Endodermal cell (in vitro differentiated cells): Measurements from ENCODE around the gene IQGAP1. TPM values are rescaled to one million over a fixed set of nuclear protein-coding genes. Genes with fewer than 3 reads are reported as not detected.
"Not testable (repeated sequence)": the region's sequence is repeated elsewhere in the genome, so short reads cannot be mapped to it uniquely, and the experiment has no call there.

ENCODE experiments used
- DNase-seq: peaks from one replicate; pipeline ENCODE4 v3.0.0-alpha.2; 2017
- H3K27ac ChIP-seq: 2 replicates; pipeline ENCODE4 v1.5.1; 2013; ENCODE audit warnings: mild to moderate bottlenecking, low read depth, low read length, moderate library complexity
- H3K27me3 ChIP-seq: 2 replicates; pipeline ENCODE4 v1.6.1; 2013; ENCODE audit warnings: mild to moderate bottlenecking, low read length, moderate library complexity; ENCODE audit not compliant: insufficient read depth, control insufficient read depth, poor library complexity, severe bottlenecking
- H3K36me3 ChIP-seq: 2 replicates; pipeline ENCODE4 v1.7.0; 2013; ENCODE audit warnings: mild to moderate bottlenecking, low read length, moderate library complexity; ENCODE audit not compliant: control insufficient read depth, insufficient read depth
- H3K4me1 ChIP-seq: one replicate; pipeline ENCODE4 v1.7.0; 2013; ENCODE audit warnings: low read length; ENCODE audit not compliant: control insufficient read depth, insufficient read depth
- H3K4me3 ChIP-seq: 2 replicates; pipeline ENCODE4 v1.5.1; 2013; ENCODE audit warnings: mild to moderate bottlenecking, low read length, moderate library complexity
- H3K9ac ChIP-seq: 2 replicates; pipeline ENCODE4 v1.6.1; 2013; ENCODE audit warnings: mild to moderate bottlenecking, low read length, moderate library complexity; ENCODE audit not compliant: poor library complexity, severe bottlenecking; ENCODE audit errors: extremely low read depth
- H3K9me3 ChIP-seq: 2 replicates; pipeline ENCODE4 v1.6.1; 2013; ENCODE audit warnings: mild to moderate bottlenecking, low read length, moderate library complexity; ENCODE audit not compliant: control insufficient read depth
- H3K27ac Mint-ChIP-seq: 2 replicates; pipeline ENCODE4 v1.8.0; 2020; ENCODE audit warnings: mixed read lengths
- H3K27me3 Mint-ChIP-seq: 2 replicates; pipeline ENCODE4 v1.8.0; 2021; ENCODE audit warnings: mild to moderate bottlenecking, mixed read lengths; ENCODE audit not compliant: insufficient read depth
- H3K36me3 Mint-ChIP-seq: 2 replicates; pipeline ENCODE4 v1.8.0; 2020; ENCODE audit warnings: low read depth, mixed read lengths
- H3K4me1 Mint-ChIP-seq: 2 replicates; pipeline ENCODE4 v1.8.0; 2020; ENCODE audit warnings: mixed read lengths
- H3K4me3 Mint-ChIP-seq: 2 replicates; pipeline ENCODE4 v1.8.0; 2020; ENCODE audit warnings: mild to moderate bottlenecking, moderate library complexity, mixed read lengths
- H3K9me3 Mint-ChIP-seq: 2 replicates; pipeline ENCODE4 v1.8.0; 2020; ENCODE audit warnings: mild to moderate bottlenecking, mixed read lengths
- CTCF ChIP-seq: fragments of 200-600 bp; sonication (generic); conservative IDR thresholded peaks from 2 replicates; pipeline ENCODE4 v1.5.0; 2021; ENCODE audit warnings: antibody characterized with exemption, mild to moderate bottlenecking
- WGBS, 2 experiments: methylation state at CpG; one replicate each; pipeline versions ENCODE4 v1.1.5 to v1.1.7; 2013; ENCODE audit warnings: missing lambda C conversion rate in 2 of 2, mixed read lengths in 1 of 2; ENCODE audit not compliant: insufficient coverage in 1 of 2, insufficient read length in 1 of 2; 5-methylcytosine and 5-hydroxymethylcytosine counted together
- total RNA-seq, 2 donors: library from RNA; stranded (reverse); fragmentation: NEBNext Ultra II Directional in 1 of 2; extraction: Animal tissue kit (Norgen Biotek cat#: 25700) in 1 of 2; gene quantifications; 2 replicates in 1 of 2; 3 replicates in 1 of 2; pipeline ENCODE4 v1.2.1, GENCODE V29; 2021

The IQGAP1 gene
- total RNA-seq, 2 donors from 2014 or later, result 94.4 to 124 TPM

GRCh38 chr15:90412356-90413194, 24.5 kb downstream of the IQGAP1 start:
- H3K9me3 Mint-ChIP-seq, result peaks cover 18% of the 10 kb centered on the region
- H3K27ac Mint-ChIP-seq, result peak overlapping the region; percentile 90
- no peaks in the 10 kb centered on the region for H3K27me3 ChIP-seq
- WGBS, 2 experiments, result 64 to 81% methylated on average over 3 of the region's 3 CpGs
- H3K27ac ChIP-seq, result peak overlapping the region; percentile 59
- no peak for TF ChIP-seq CTCF
- DNase-seq, result peak; percentile 73
- no peaks in the 10 kb centered on the region for H3K36me3 ChIP-seq
- peaks cover 4% of the 10 kb centered on the region for H3K9me3 ChIP-seq
- peak overlapping the region; percentile 21 for H3K4me3 ChIP-seq
- H3K4me1 Mint-ChIP-seq, result peaks cover 51% of the 10 kb centered on the region
- H3K4me1 ChIP-seq, result peaks cover 16% of the 10 kb centered on the region
- peak overlapping the region; percentile 49 for H3K9ac ChIP-seq
- peak overlapping the region; percentile 11 for H3K4me3 Mint-ChIP-seq
- H3K36me3 Mint-ChIP-seq, result peaks cover 22% of the 10 kb centered on the region
- H3K27me3 Mint-ChIP-seq, result no peaks in the 10 kb centered on the region

GRCh38 chr15:90413411-90414379, 25.7 kb downstream of the IQGAP1 start:
- Histone ChIP-seq H3K9me3 (peaks cover 4% of the 10 kb centered on the region), H3K27ac (peak overlapping the region; percentile 59), H3K27me3 (no peaks in the 10 kb centered on the region), H3K36me3 (no peaks in the 10 kb centered on the region), H3K4me1 (peaks cover 16% of the 10 kb centered on the region), H3K4me3 (peak overlapping the region; percentile 21), H3K9ac (peak overlapping the region; percentile 49)
- Mint-ChIP-seq H3K36me3 (peaks cover 24% of the 10 kb centered on the region), H3K9me3 (peaks cover 23% of the 10 kb centered on the region), H3K4me1 (peaks cover 46% of the 10 kb centered on the region), H3K4me3 (peak overlapping the region; percentile 16), H3K27me3 (no peaks in the 10 kb centered on the region), H3K27ac (peak overlapping the region; percentile 90)
- no peak for TF ChIP-seq CTCF
- no peak for DNase-seq
- WGBS, 2 experiments, result 61 to 70% methylated on average over 9 to 10 of the region's 10 CpGs

GRCh38 chr15:90414408-90415028, 26.5 kb downstream of the IQGAP1 start:
- Histone ChIP-seq H3K9me3 (peaks cover 2% of the 10 kb centered on the region), H3K27ac (no peak overlapping the region), H3K36me3 (no peaks in the 10 kb centered on the region), H3K4me1 (peaks cover 16% of the 10 kb centered on the region), H3K4me3 (peak overlapping the region; percentile 26), H3K9ac (peak overlapping the region; percentile 12), H3K27me3 (no peaks in the 10 kb centered on the region)
- H3K36me3 Mint-ChIP-seq, result peaks cover 19% of the 10 kb centered on the region
- peaks cover 51% of the 10 kb centered on the region for H3K4me1 Mint-ChIP-seq
- no peak for TF ChIP-seq CTCF
- 77 to 79% methylated on average over 6 to 9 of the region's 9 CpGs for WGBS, 2 experiments
- H3K9me3 Mint-ChIP-seq, result peaks cover 20% of the 10 kb centered on the region
- peak overlapping the region; percentile 62 for H3K27ac Mint-ChIP-seq
- H3K4me3 Mint-ChIP-seq, result peak overlapping the region; percentile 3
- DNase-seq, result no peak
- no peaks in the 10 kb centered on the region for H3K27me3 Mint-ChIP-seq

- not testable (repeated sequence) for H3K36me3 ChIP-seq, H3K9me3 ChIP-seq, H3K36me3 Mint-ChIP-seq, H3K27ac Mint-ChIP-seq, H3K4me3 Mint-ChIP-seq, H3K27me3 ChIP-seq, DNase-seq, H3K27ac ChIP-seq, H3K9ac ChIP-seq, H3K27me3 Mint-ChIP-seq, H3K4me3 ChIP-seq
- WGBS, 2 experiments, result 97 to 100% methylated on average over 2 to 5 of the region's 5 CpGs
- H3K9me3 Mint-ChIP-seq, result peaks cover 14% of the 10 kb centered on the region
- peaks cover 58% of the 10 kb centered on the region for H3K4me1 Mint-ChIP-seq
- H3K4me1 ChIP-seq, result peaks cover 16% of the 10 kb centered on the region
Observed at GRCh38 chr15:90416052-90416451, 28.0 kb downstream of the IQGAP1 start.
